ENCODE data around the gene ATP10B. TPM values are rescaled to one million over a fixed set of nuclear protein-coding genes. Genes with fewer than 3 reads are reported as not detected.
"Not testable (repeated sequence)": the region's sequence is repeated elsewhere in the genome, so short reads cannot be mapped to it uniquely, and the experiment has no call there.

The ATP10B gene
- total RNA-seq, result not detected
- long read RNA-seq, result 0 reads

- intact Hi-C loops (cut with micrococcal nuclease), result no loop called here
- Histone ChIP-seq H3K36me3 (no peaks in the 10 kb centered on the region), H3K4me1 (no peaks in the 10 kb centered on the region), H3K9me3 (replicated peaks) (peaks cover 4% of the 10 kb centered on the region), H3K27ac (replicated peaks) (no peak within 1 kb of the TSS), H3K27me3 (ENCODE audit: low read depth) (no peaks in the 10 kb centered on the region), H3K4me3 (no peak within 1 kb of the TSS)
- TF ChIP-seq CTCF (IDR thresholded peaks at IDR 0.05; ENCODE audit: borderline replicate concordance), result no peak
- no peak for DNase-seq
These were observed at the start of gene ATP10B for GRCh38 chr5:160852049-160852448. Gene ATP10B, minus strand, starts transcription at chr5:160852211. Its CDS starts 164,137 bp downstream, at chr5:160688074.

GRCh38 chr5:160901656-160902055 is 49.6 kb upstream of the ATP10B start:
- Histone ChIP-seq H3K27ac (replicated peaks) (no peak overlapping the region), H3K9me3 (replicated peaks) (peaks cover 7% of the 10 kb centered on the region), H3K36me3 (no peaks in the 10 kb centered on the region), H3K4me1 (no peaks in the 10 kb centered on the region), H3K27me3 (ENCODE audit: low read depth) (no peaks in the 10 kb centered on the region), H3K4me3 (no peak overlapping the region)
- intact Hi-C loops (cut with micrococcal nuclease), result no loop called here
- TF ChIP-seq CTCF (IDR thresholded peaks at IDR 0.05; ENCODE audit: borderline replicate concordance), result no peak
- DNase-seq, result no peak

- Histone ChIP-seq H3K27me3 (ENCODE audit: low read depth) (no peaks in the 10 kb centered on the region), H3K9me3 (replicated peaks) (peaks cover 18% of the 10 kb centered on the region), H3K27ac (replicated peaks) (no peak overlapping the region), H3K36me3 (no peaks in the 10 kb centered on the region), H3K4me1 (no peaks in the 10 kb centered on the region), H3K4me3 (no peak overlapping the region)
- TF ChIP-seq CTCF (IDR thresholded peaks at IDR 0.05; ENCODE audit: borderline replicate concordance), result no peak
- intact Hi-C loops (cut with micrococcal nuclease), result no loop called here
- no peak for DNase-seq
These were observed 47.7 kb upstream of the ATP10B start for GRCh38 chr5:160899735-160900134.

- H3K36me3 ChIP-seq; DNase-seq; H3K4me3 ChIP-seq; H3K4me1 ChIP-seq; H3K27me3 ChIP-seq (ENCODE audit: low read depth); intact Hi-C loops (cut with micrococcal nuclease); H3K27ac ChIP-seq (replicated peaks): not testable (repeated sequence)
- H3K9me3 ChIP-seq (replicated peaks), result peaks cover 18% of the 10 kb centered on the region
These were observed 41.4 kb upstream of the ATP10B start for GRCh38 chr5:160893180-160893964.

- H3K27me3 ChIP-seq (ENCODE audit: low read depth), result no peaks in the 10 kb centered on the region
- TF ChIP-seq CTCF (IDR thresholded peaks at IDR 0.05; ENCODE audit: borderline replicate concordance), result no peak
- no peak for DNase-seq
- H3K4me3 ChIP-seq, result no peak overlapping the region
- intact Hi-C loops (cut with micrococcal nuclease), result no loop called here
- H3K36me3 ChIP-seq, result no peaks in the 10 kb centered on the region
- H3K4me1 ChIP-seq, result no peaks in the 10 kb centered on the region
- no peaks in the 10 kb centered on the region for H3K9me3 ChIP-seq (replicated peaks)
- no peak overlapping the region for H3K27ac ChIP-seq (replicated peaks)
These were observed 35.8 kb upstream of the ATP10B start for GRCh38 chr5:160887780-160888179.

- peaks cover 11% of the 10 kb centered on the region for H3K9me3 ChIP-seq (replicated peaks)
- DNase-seq; H3K27me3 ChIP-seq (ENCODE audit: low read depth); H3K27ac ChIP-seq (replicated peaks); H3K4me3 ChIP-seq; H3K36me3 ChIP-seq; intact Hi-C loops (cut with micrococcal nuclease); H3K4me1 ChIP-seq: not testable (repeated sequence)
These were observed 21.7 kb upstream of the ATP10B start for GRCh38 chr5:160873560-160874200.
